Prostate gland (tissue), 2 donors: ENCODE results near the gene HLA-E. TPM values are rescaled to one million over a fixed set of nuclear protein-coding genes. Genes with fewer than 3 reads are reported as not detected.

Source experiments
- DNase-seq: peaks from one replicate; pipeline ENCODE4 v3.0.0-alpha.2; 2019; ENCODE audit warnings: low spot score
- H3K27ac ChIP-seq, 2 donors: fragments of 200-600 bp; sonication (generic); 2 replicates each; pipeline ENCODE4 v1.5.1; 2017 to 2019
- H3K27me3 ChIP-seq: fragments of 200-600 bp; sonication (generic); replicated peaks from 2 replicates; pipeline ENCODE4 v1.5.1; 2019; ENCODE audit not compliant: insufficient read depth
- H3K36me3 ChIP-seq, 2 donors: fragments of 200-600 bp; sonication (generic); 1 replicate in 1 of 2; 2 replicates in 1 of 2; pipeline versions ENCODE4 v1.5.1 to v1.8.1; 2017 to 2019
- H3K4me1 ChIP-seq: fragments of 200-600 bp; sonication (generic); replicated peaks from 2 replicates; pipeline ENCODE4 v1.5.1; 2019
- H3K4me3 ChIP-seq, 2 donors: fragments of 200-600 bp; sonication (generic); 2 replicates each; pipeline ENCODE4 v1.5.1; 2017 to 2019
- H3K9me3 ChIP-seq: fragments of 200-600 bp; sonication (generic); 2 replicates; pipeline ENCODE4 v1.5.1; 2017
- CTCF ChIP-seq, 4 experiments: fragments of 200-600 bp in 2 of 4; fragments of 450-650 bp in 2 of 4; sonication (generic) in 2 of 4; IDR thresholded peaks; 1 replicate in 3 of 4; 2 replicates in 1 of 4; pipeline ENCODE4 v1.5.1; 2016 to 2019; ENCODE audit warnings: antibody characterized with exemption in 4 of 4, mild to moderate bottlenecking in 2 of 4, moderate library complexity in 2 of 4
- POLR2A ChIP-seq: fragments of 450-650 bp; IDR thresholded peaks from one replicate; pipeline ENCODE4 v1.6.1; 2016; ENCODE audit warnings: antibody characterized with exemption, mild to moderate bottlenecking
- POLR2AphosphoS5 ChIP-seq: sonication (generic); formaldehyde crosslinking; IDR thresholded peaks from one replicate; pipeline ENCODE4 v1.6.1; 2017; ENCODE audit warnings: antibody characterized with exemption
- WGBS: methylation state at CpG from one replicate; pipeline ENCODE4 v1.1.5; 2018; 5-methylcytosine and 5-hydroxymethylcytosine counted together
- intact Hi-C: fragments of 100-400 bp; cut with DNase I; formaldehyde crosslinking; loops from one replicate; pipeline ENCODE4 v1.14.2; 2022
- total RNA-seq, 2 donors: library from RNA; depleted of rRNA; stranded (reverse); fragments of >200 nt; gene quantifications; one replicate each; pipeline ENCODE4 v1.1.0, GENCODE V29; 2016

The HLA-E gene
- total RNA-seq, 2 donors from 2014 or later: 293 to 354 TPM

GRCh38 chr6:30537931-30538330, 48.6 kb downstream of the HLA-E start:
- 83% methylated on average over 3 of the region's 3 CpGs for WGBS
- Histone ChIP-seq H3K4me3 (no peak overlapping the region), H3K27ac (no peak overlapping the region), H3K4me1 (no peaks in the 10 kb centered on the region), H3K36me3 (no peaks in the 10 kb centered on the region), H3K27me3 (no peaks in the 10 kb centered on the region), H3K9me3 (no peaks in the 10 kb centered on the region)
- DNase-seq: no peak
- TF ChIP-seq POLR2A (no peak), POLR2AphosphoS5 (no peak)
- intact Hi-C loops: no loop called here

DNA sequence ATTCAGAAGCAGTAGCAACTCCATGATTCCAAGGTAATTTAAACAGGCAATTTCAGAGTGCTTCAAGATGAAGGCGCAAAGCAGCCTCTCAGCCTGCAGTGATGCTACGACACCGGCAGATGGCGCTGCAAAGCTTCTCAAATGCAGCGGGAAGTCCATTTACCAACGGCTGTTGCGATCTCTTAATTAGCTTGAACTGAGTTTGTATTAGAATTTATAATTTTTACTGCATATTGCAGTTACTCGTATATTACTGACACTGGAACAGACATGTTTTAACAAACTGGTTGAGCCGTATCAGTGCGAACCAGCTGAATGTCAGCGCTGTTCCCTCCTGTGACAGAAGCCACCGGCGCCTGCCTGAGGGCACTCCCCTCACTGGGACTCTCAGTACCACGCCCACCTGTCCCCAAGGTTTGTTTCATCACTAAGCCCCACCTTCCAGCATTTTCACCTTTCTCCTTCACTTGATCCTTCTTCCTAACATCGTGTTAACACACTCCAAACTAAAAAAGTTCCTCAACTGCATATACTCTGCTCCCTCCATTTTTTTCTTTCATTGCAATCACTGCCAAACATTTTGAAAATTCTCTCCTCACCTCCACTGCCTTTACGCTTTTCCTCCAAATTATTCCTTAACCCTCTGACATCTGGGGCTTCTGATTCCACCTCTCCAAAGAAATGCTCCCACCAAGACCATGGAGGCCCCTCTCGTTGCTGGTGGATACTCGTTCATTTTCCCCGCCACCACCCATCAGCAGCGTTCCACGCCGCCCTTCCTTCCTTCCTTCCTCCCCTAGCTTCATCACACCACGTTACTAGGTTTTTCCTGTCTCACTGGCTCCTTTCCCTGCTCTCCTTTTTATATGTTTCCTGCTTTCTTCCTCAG, 52.5 kb downstream of the HLA-E start:
- Histone ChIP-seq H3K27ac (no peak overlapping the region), H3K4me1 (no peaks in the 10 kb centered on the region), H3K27me3 (no peaks in the 10 kb centered on the region), H3K9me3 (no peaks in the 10 kb centered on the region), H3K36me3 (no peaks in the 10 kb centered on the region), H3K4me3 (peak overlapping the region; percentile 7 to 17)
- intact Hi-C loops: loop anchor here (10.0 kb wide), 1 partner anchor 53 kb away; no protein-coding TSS in a partner anchor
- DNase-seq: peak; percentile 74
- WGBS: 14% methylated on average over 23 of the region's 23 CpGs
- TF ChIP-seq POLR2A (no peak), CTCF (IDR thresholded peaks at IDR 0.05) (peak; percentile 83 to 94 (median 92)), POLR2AphosphoS5 (peak; percentile 78)

GRCh38 chr6:30542404-30542725, 53.1 kb downstream of the HLA-E start:
- 13% methylated on average over 4 of the region's 4 CpGs for WGBS
- Histone ChIP-seq H3K27ac (no peak overlapping the region), H3K27me3 (no peaks in the 10 kb centered on the region), H3K9me3 (no peaks in the 10 kb centered on the region), H3K4me1 (no peaks in the 10 kb centered on the region), H3K4me3 (no peak overlapping the region), H3K36me3 (no peaks in the 10 kb centered on the region)
- intact Hi-C loops: loop anchor here (10.0 kb wide), 1 partner anchor 52 kb away; no protein-coding TSS in a partner anchor
- no peak for DNase-seq
- TF ChIP-seq POLR2A (no peak), CTCF (IDR thresholded peaks at IDR 0.05) (no peak), POLR2AphosphoS5 (no peak)

DNA sequence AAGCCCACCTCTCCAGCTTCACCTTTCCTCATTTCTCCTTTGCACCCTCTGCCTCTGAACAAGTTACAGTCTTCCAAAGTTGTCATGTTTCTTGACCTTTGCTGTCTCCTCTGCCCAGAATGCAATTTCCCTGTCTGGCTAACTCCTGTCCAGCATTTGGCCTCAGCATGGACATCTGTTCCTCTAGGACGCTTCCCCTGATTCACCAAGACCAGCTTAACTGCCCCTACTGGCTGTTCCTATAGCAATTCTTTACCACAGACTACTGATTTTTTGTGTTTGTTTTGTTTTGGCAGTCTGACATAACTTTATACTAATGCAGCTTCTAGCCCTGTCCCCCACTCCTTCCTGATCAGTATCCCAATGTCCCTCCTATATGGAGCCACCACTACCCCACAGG, 53.6 kb downstream of the HLA-E start:
- intact Hi-C loops: loop anchor here (10.0 kb wide), 1 partner anchor 52 kb away; no protein-coding TSS in a partner anchor
- H3K4me3 ChIP-seq: no peak overlapping the region
- H3K4me1 ChIP-seq: no peaks in the 10 kb centered on the region
- WGBS: 72% methylated on average over 1 of the region's 1 CpG
- TF ChIP-seq POLR2AphosphoS5 (no peak), CTCF (IDR thresholded peaks at IDR 0.05) (no peak), POLR2A (no peak)
- H3K27ac ChIP-seq: no peak overlapping the region
- no peaks in the 10 kb centered on the region for H3K27me3 ChIP-seq
- no peak for DNase-seq
- no peaks in the 10 kb centered on the region for H3K36me3 ChIP-seq
- H3K9me3 ChIP-seq: no peaks in the 10 kb centered on the region

Other genes starting within 250 kb of the HLA-E start
- 10 to 100 TPM; 15.2 to 27.7 TPM for gene TRIM39, start 162.6 kb upstream of the HLA-E start, total RNA-seq
- 100 to 1,000 TPM in 1 of 2 donors, 10 to 100 TPM in 1; 86.7 to 121 TPM for gene RPP21, start 144.4 kb upstream of the HLA-E start, total RNA-seq
- gene GNL1, start 67.0 kb downstream of the HLA-E start, total RNA-seq: 10 to 100 TPM; 38.3 to 56.4 TPM
- 10 to 100 TPM in 1 of 2 donors, 1 to 10 TPM in 1; 8.6 to 11.7 TPM for gene PRR3, start 67.8 kb downstream of the HLA-E start, total RNA-seq
- 10 to 100 TPM; 42.3 to 49.2 TPM for gene ABCF1, start 81.9 kb downstream of the HLA-E start, total RNA-seq
- 10 to 100 TPM; 40.0 to 51.0 TPM for gene PPP1R10, start 127.7 kb downstream of the HLA-E start, total RNA-seq
- gene MRPS18B, start 128.3 kb downstream of the HLA-E start, total RNA-seq: 10 to 100 TPM; 63.6 to 69.2 TPM
- 10 to 100 TPM in 1 of 2 donors, 1 to 10 TPM in 1; 8.7 to 11.0 TPM for gene ATAT1, start 137.4 kb downstream of the HLA-E start, total RNA-seq
- gene C6orf136, start 157.6 kb downstream of the HLA-E start, total RNA-seq: 10 to 100 TPM; 12.8 to 18.5 TPM
- gene DHX16, start 183.5 kb downstream of the HLA-E start, total RNA-seq: 10 to 100 TPM; 26.4 to 41.0 TPM
- gene PPP1R18, start 197.1 kb downstream of the HLA-E start, total RNA-seq: 10 to 100 TPM; 12.2 to 21.9 TPM
- gene NRM, start 201.5 kb downstream of the HLA-E start, total RNA-seq: 1 to 10 TPM; 5.9 to 7.3 TPM
- gene MDC1, start 227.8 kb downstream of the HLA-E start, total RNA-seq: 10 to 100 TPM; 20.5 to 26.3 TPM
- 100 to 1,000 TPM; 196 to 270 TPM for gene TUBB, start 230.8 kb downstream of the HLA-E start, total RNA-seq